Amniotic epithelial cell (primary cell): ENCODE results near the gene MPZL2.

Experiments
- DNase-seq: peaks from one replicate; pipeline ENCODE4 v3.0.0-alpha.2; 2010; ENCODE audit warnings: low read depth

MPZL2 gene

GRCh38 chr11:118283037-118283636 lies 19.0 kb upstream of the MPZL2 start:
- no peak for DNase-seq

GRCh38 chr11:118282606-118283005 lies 18.5 kb upstream of the MPZL2 start:
- DNase-seq = no peak

DNA sequence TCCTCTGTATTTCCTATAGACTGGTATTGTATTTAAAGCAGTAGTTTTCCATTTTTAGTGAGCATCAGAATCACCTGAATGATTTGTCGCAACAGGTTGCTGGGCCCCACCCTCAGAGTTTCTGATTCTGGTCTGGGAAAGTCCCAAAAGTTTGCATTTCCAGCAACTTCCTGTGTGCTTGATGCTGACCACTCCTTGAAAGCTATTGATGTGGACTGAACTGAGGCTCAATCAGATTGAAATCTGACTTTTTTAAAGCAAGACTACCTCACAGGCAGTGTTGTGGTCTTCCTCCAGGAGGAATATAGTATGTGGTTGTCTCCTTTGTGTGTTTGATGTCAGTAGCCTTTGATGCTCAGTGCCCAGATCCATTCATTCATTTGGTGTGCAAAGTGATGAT lies 17.2 kb upstream of the MPZL2 start:
- DNase-seq = no peak

GRCh38 chr11:118277312-118277711 lies 13.2 kb upstream of the MPZL2 start:
- DNase-seq = no peak

DNA sequence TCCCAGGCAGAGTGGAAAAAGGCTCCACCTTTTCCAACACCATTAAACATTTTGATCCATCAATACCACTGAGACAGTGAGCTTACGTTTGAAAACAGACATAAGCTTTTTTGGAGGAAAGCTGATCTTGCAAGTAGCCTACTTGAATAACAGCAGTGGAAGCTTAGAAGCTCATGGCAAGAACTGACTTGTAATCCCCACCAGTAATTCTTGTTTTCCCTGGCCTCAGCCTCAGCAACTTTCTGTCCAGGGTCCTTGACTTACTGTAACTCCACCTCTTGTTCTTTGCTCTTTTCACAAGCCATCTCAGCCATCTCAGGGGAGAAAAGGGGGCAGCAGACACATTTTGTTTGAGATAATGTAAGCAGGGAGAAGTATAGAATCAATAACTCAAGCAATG lies 12.3 kb upstream of the MPZL2 start:
- DNase-seq = no peak

DNA sequence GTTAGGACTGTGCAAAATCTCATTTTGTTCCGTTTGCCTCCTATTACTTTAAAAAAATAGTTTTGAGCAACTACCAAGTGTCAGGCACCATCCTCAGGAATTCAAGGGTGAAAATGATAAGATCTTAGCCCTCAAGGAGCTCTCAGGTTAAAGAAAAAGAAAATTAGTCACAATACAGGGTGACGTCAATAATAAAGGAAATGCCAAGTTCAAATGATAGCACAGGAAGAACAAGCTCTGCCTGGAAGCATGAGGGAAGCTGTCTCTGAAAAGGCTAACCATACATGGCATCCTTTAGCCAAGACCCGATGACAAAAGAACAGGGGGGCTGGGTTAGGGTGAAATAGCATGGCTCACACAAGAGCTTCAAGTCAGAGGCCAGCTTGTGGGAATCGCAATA lies 11.1 kb upstream of the MPZL2 start:
- DNase-seq = peak; percentile 18

DNA sequence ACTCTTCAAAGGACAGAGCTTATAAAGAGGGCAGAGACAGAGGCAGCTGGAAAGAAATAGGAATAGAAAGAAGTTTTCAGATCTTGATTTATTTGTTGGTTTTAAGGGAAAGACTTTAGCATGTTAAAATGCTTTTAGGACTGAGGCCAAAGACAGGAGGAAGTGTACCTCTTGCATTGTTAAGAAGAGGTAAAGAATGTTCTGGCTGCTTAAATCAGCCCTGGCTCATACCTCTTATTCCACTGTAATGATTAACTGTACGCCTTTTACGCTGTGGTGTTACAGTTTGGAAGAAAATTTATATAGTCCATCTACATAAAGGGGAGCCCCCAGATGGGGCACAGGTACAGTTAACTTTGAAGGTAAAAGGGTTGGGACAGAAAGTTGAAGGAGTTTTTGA lies 10.1 kb upstream of the MPZL2 start:
- DNase-seq = no peak

DNA sequence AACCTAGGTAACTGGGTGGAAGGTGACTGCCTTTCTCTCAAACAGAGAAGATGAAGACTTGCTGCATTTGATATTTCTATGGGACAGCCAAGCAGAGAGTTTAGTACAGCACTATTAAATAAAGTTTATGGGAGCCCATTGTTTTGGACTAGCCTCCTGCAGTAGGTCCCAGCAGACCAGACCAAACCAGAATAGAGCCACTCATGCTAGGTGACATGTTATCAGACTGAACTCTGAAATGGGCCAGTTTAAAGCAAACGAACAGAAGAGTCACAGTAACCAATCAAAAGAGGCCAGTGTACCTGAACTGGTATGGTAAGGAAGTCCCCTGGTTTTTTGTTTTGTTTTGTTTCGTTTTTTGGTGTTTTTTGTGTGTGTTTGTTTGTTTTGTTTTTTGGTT lies 7.9 kb upstream of the MPZL2 start:
- no peak for DNase-seq

DNA sequence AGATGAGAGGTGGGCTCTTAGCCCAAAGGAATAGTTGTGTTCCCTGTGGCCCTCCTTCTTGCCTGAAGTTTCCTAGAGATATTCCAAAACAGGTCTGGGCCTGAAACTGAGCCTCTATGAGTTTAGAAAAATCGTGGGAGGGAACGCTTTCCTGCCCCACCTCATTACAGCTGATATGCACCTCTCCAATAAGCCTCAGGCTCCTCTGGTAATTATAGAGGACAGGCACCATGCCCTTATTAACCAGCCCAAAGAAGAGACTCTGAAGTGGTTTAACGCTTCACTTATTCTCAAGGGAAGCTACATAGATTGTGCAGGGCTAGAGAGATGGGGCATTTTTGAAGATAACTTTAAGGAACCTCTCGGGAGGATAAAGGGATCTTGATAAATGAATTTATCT lies 3.4 kb upstream of the MPZL2 start:
- DNase-seq = no peak

- no peak for DNase-seq
Measured at GRCh38 chr11:118265954-118266353, 1.9 kb upstream of the MPZL2 start.

- no peak for DNase-seq
Measured at GRCh38 chr11:118264569-118265465, 720 bp upstream of the MPZL2 start.

DNA sequence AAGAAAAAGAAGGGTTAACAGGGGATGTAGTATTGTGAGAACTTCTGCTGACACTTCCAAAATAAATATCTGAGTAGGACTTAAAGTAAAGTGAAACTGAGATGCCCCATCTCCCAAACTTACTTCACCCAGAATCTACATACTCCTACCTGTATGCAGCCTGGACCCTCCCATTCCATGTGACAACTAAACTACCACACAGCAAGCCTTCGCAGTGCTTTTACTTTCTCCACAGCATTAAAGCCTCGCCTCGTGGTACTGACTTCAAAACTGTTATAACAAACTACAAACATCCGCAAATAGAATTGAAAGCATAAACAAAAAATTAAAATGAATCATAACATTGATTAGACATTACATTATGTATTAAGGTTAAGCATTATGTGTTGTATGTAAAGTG lies 985 bp downstream of the MPZL2 start:
- DNase-seq = no peak

- no peak for DNase-seq
Measured at GRCh38 chr11:118260353-118260752, 3.7 kb downstream of the MPZL2 start.

DNA sequence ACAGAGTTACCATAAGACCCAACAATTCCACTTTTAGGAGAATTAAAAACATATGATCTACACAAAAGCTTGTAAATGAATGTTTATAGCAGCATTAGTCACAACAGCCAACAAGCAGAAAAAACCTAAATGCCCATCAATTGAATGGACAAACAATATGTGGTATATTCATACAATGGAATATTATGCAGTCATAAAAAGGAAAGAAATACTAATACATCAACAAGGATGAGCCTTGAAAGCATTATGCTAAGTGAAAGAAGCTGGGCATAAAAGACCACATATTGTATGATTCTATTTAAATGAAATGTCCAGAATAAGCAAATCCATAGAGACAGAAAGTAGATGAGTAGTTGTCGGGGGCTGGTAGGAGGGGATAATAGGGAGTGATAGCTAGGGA lies 5.0 kb downstream of the MPZL2 start:
- no peak for DNase-seq

DNA sequence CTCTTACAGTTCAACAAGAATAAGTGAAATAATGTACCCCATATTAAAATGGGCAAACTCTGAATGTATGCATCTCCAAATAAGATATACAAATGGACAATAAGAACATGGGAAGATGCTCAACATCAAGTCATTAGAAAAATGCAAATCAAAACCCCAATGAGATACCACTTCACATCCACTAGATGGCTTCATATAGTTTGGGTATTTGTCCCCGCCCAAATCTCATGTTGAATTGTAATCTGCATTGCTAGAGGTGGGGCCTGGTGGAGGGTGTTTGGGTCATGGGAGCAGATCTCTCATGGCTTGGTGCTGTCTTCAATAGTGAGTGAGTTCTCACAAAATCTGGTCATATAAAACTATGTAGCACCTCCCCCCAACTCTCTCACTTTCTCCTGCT lies 5.7 kb downstream of the MPZL2 start:
- no peak for DNase-seq

- no peak for DNase-seq
Measured at GRCh38 chr11:118252688-118253087, 11.4 kb downstream of the MPZL2 start.

- peak; percentile 66 for DNase-seq
Measured at GRCh38 chr11:118251858-118252652, 12.0 kb downstream of the MPZL2 start, which contains the start of gene MPZL3. Gene MPZL3, minus strand, starts transcription at chr11:118252365. Its CDS starts 71 bp downstream, at chr11:118252294.

DNA sequence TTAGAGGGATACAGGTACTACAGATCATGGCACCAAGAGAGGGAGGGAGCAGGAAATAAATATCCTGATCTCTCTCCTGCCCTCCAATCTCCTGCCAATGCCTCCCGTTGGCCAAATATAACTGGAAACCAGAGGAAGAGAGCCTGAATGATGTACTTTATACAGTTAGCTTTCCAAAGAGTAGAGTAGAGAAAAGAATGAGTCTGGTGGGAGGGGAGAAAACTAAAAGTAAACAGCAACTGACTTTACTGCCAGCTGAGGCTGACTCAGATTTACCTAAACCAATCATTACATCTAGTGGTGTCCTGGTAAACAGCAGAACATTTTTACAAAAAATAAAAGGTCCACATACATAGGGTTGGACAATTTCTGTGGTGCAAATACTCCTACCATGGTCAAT lies 17.1 kb downstream of the MPZL2 start:
- no peak for DNase-seq

GRCh38 chr11:118245936-118246562 lies 18.0 kb downstream of the MPZL2 start:
- DNase-seq = no peak

DNA sequence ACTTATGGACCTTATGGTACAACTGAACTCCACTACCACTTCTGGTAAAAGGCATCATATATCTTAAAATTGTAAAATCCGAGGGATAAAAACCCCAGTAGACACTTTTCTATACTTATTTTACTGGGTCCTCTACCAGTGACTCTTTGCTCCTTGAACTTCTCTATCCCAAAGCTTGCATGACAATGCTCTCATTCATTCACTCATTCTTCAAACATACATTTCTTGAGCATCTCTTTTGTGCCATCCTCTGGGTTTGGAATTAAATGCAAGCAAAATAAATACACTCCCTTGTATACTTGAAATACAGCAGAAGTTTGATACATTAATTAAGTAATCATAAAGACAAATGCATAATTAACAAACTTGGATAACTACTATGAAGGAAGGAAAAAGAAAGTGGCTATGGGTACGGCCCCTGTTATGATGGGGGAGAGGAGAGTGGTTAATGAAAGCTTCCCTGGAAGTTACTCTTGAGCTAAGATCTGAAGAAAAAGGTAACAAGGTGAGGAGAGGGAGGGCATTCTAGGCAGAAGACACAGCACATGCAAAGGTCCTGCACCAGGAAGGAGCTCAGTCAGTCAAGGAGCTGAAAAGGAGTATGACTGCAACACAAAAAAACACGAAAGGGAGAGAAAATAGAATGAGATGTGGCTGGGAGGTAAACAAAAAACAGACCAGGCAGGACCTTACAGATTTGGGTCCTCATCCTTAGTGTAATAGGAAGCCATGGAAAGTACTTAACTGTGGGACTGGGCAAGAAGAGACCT lies 19.9 kb downstream of the MPZL2 start:
- no peak for DNase-seq

DNA sequence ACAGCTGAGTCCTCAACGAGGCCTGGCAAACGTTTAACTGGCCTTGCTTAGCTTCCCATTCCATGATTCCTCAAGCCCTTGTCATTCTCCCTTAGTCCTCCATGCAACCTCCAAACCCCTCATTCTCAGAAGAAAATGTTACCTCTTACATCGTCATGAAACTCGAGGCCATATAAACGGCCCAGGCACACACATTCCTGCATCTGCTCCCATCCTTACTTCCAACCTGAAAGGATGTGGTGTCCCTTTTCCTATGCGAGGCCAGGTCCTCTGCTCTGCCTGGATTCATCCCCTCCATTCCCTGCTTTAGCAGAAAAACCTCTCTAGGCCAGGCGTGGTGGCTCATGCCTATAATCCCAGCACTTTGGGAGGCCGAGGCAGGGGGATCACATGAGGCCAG lies 20.9 kb downstream of the MPZL2 start:
- no peak for DNase-seq

DNA sequence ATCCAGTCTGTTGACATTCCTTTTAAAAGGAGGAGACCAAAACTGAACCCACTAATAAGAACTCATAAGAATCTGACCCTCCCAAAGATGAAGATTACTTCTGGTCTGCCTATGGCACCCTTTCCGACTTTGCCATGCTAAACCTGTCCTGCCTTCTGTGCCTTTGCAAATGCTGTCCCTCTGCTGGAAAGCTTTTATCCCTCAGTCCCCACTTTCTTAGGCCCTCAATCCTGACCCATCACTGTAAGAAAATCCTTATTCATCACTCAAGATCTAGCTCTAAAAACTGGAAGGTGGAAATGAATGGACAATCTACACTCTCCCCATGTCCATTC lies 22.4 kb downstream of the MPZL2 start:
- DNase-seq = no peak
